DMS 273 (cell line): ENCODE results near the gene SOCS7.

Experiments used
- DNase-seq: peaks from one replicate; lab custom pipeline; 2025; ENCODE audit not compliant: unreplicated experiment; lab: John Stamatoyannopoulos, UW

SOCS7 gene, protein sequence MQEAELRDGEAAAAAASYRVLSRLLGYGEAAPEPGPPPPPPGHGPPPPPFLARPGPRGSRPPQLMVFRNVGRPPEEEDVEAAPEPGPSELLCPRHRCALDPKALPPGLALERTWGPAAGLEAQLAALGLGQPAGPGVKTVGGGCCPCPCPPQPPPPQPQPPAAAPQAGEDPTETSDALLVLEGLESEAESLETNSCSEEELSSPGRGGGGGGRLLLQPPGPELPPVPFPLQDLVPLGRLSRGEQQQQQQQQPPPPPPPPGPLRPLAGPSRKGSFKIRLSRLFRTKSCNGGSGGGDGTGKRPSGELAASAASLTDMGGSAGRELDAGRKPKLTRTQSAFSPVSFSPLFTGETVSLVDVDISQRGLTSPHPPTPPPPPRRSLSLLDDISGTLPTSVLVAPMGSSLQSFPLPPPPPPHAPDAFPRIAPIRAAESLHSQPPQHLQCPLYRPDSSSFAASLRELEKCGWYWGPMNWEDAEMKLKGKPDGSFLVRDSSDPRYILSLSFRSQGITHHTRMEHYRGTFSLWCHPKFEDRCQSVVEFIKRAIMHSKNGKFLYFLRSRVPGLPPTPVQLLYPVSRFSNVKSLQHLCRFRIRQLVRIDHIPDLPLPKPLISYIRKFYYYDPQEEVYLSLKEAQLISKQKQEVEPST

DNA sequence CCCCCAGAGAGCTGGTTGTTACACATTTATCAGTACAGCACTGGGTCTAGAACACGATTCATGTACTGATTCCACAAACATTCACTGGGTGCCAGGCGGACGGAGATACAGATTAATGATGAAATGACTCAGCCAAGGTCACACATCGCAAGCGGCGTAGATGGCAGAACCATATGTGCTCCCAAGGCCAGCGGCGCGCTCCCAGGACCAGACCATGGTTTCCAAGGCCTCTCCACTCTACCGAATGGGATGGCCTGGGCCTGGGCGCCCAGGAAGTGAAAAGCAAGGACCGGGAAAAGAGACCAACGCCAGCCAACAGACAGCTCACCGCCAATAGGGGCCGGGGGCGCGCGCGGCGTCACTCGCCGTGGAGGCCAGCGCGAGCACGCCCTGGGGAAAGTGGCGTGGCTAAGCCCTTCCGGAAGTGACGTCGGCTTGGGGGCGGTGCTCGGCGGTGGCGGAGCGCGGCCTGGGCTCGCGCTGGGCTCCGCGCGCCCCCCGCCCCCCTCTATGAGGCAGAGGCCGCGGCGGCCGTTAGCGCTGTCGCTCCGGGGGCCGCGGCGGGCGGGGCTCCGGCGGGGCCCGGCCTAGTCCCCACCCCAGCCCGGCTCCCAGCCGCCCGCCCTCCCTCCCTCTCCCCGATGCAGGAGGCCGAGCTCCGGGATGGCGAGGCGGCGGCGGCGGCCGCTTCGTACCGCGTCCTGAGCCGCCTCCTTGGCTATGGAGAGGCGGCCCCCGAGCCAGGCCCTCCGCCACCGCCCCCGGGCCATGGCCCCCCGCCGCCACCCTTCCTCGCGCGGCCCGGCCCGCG lies at the start of gene SOCS7:
SOCS7 (plus strand) TSS at position 433 of the 811 bp plus-strand sequence; CDS start at position 642, 209 bp downstream.
- peak; percentile 98 for DNase-seq

DNA sequence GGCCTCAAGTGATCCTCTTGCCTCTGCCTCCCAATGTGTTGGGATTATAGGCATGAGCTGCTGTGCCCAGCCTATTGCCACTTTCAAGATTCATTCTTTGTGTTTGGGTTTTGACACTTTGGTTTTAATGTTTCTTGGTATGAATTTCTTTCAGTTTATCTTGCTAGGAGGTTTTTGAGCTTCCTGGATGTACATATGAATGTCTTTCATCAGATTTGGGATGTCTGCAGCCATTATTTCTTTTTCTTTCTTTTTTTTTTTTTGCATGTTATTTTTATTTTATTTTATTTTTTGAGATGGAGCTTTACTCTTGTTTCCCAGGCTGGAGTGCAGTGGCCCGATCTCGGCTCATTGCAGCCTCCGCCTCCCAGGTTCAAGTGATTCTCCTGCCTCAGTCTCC lies 36.1 kb upstream of the SOCS7 start:
- no peak for DNase-seq

DNA sequence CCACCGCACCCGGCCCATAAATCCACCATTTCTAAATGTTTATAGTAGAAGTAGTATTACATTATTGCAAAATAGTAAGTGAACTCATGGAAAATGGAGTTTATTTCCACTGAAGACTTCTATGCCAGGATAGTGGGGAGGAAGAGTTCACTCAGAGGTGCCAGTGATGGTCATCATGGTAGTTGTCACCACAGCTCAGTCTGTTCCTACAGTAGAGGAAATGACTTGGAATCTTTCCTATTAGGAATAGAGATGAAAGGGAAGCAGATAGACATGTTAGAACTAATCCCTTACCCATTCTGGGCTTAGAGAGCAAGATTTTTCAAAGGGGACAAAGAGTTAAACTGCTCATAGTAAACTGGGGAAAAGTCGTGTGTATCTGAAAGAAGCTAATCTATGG lies 34.6 kb upstream of the SOCS7 start:
- no peak for DNase-seq

DNA sequence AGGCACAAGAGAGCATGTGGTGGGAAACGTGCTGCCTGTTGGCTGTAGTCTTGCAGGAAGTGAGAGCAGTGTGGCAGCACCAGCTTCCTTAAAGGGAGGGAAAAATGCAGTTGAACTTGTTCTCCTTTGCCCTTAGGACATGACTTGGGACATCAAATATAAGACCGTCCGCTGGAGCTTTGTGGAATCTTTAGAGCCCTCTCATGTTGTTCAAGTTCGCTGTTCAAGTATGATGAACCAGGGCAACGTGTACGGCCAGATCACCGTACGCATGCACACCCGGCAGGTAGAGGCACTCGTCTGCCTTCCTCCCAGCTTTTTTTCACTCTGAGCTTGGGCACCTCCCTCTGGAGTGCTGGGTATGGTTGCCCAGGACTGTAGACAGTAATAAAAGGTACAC lies 31.2 kb upstream of the SOCS7 start:
- no peak for DNase-seq

DNA sequence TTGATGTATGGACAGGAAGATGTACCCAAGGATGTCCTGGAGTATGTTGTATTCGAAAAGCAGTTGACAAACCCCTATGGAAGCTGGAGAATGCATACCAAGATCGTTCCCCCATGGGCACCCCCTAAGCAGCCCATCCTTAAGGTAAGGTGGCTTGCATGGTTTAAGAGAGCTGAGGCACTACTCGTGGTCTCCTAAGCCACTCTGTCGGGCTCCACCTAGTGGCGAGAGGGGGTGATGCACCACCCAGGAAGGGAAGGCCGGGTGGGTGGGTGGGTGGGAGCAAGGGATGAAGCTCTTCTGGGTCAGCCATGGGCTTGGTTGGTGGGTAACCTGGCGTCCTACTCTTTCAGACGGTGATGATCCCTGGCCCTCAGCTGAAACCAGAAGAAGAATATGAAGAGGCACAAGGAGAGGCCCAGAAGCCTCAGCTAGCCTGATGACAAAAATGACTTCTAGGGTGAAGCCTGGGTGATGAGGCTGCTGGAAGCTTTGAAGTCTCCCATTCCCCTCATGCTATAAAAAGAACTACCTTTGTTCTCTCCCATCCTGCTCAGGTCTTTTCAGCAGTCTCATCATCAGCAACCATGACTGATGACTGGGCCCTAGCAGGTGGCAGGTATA lies 29.4 kb upstream of the SOCS7 start:
- peak; percentile 85 for DNase-seq

DNA sequence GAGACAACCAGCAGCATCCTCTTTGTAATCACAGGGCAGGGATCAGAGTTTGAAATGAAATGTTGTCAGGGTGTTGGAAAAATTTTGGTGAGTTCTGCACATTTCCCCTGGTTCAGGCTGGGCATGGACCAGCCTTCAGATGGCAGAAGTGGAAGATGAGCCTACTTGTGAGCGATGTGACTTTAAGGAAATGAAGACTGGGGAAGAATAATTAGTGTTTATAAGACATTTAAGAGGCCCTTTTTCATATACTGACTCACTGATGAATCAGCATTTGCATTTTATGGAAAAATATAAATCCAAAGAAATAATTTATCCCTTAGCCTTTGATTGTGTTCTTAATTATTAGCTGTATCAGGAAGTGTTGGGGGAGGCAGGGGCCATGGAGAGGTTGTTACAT lies 28.7 kb upstream of the SOCS7 start:
- no peak for DNase-seq

DNA sequence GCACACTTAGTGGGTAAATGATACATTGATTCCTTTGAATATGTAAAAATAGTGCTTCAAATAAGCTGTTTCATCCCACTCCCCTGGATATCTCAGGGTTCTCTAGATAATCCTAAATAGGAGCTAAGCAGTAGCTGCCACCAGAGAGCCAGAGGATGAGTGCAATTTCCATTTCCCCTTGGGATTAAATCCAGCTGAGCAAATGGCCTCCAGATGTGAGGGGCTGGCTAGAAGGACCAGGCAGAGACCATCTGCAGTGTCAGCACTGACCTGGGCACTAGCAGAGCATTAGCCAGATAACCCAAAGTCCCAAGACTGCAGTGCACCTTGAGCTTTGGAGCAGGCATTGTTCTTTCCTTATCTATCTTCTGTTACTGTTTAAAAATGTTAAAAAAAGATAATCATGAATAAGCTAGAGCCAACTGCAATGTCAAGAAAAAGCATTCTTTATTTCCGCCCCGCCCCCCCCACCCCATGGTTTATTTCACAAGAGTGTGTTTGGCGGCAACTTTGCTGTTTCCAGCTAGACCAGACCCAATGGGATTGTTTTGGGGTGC lies 27.4 kb upstream of the SOCS7 start:
- no peak for DNase-seq

DNA sequence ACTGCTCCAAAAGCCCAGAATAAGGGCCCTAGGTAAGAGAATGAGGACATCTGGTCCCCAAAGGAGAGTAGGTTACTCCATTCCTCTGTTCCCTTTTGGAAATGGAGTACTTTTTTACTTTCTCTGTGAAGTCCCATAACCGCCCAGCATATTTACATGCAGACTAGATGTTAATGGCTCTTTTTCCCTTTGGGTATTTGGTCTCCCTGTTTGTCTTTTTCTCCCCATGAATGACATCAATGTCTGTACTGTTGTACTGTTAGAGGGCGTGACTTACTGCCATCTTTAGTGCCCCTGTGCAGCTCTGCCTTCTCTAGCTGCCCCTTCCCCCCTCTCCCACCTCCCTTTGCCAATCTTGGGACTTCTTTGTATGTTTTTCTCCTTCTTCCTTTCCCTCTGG lies 26.9 kb upstream of the SOCS7 start:
- no peak for DNase-seq

DNA sequence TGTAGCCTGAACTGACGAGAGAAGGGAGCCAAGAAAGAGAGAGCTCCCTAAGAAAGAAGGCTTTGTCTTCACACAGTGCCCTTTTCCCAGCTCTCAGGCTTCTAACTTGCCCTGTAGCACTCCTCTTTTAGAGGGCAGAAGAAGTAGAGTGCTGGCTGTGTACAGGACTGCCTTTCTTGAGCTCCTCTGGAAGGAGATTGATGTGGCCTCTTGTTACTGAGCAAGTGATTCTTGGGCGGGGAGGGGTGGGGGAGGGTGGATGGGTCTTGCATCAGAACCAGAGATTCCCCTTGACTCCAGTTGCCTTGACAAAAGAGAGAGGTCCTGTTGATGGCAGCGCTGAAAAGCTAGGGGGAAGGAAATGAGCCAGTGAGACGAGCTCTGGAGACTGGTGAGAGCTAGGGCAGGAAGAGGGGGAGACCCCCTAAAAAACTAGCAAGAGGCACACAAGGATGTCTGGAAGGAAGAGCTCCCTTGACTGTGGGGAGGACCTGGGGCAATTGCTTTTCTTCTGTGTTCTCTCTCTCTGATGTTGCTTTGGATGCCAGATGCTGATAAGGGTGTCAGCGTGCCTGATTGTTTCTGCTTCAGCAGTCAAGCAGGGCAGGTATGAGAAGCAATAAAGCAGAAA lies 26.3 kb upstream of the SOCS7 start:
- DNase-seq = peak; percentile 40

DNA sequence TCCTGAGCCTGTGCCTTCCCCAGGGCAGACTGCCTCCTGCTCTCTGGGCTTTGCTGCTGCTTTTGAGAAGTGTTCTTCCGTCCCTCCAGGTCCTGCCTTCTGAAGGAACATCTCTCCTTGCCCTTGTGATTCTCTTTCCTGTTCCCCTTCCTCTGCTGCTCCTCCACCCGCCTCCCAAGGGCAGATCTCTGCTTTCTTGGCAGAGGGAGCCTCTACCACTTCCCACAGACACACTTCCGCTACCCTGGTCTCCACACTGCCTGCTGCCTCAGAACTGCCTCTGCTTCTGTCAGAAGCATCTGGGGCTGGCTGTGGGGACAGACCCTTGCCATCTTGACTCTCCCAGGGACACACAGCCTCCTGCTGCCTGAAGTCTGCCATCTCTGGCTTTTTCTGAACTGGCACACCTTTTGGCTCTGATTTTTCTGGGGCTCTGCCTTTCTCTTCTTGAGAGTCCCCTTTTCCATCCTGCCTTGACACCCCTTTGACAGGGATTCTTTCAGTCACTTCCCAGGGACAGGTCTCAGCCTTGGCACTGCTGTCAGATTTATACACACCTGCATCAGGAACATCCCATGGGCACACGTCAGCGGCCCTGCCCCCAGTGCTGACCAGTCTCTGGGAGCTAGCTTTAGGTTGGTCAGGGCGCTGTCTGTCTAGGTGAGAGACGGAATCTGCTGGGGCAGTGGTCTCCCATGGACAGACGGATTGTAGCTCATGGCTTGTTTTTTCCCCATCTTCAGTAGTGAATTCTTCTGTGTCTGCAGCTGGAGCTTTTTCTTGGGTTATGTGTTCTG lies 24.4 kb upstream of the SOCS7 start:
- DNase-seq = no peak

DNA sequence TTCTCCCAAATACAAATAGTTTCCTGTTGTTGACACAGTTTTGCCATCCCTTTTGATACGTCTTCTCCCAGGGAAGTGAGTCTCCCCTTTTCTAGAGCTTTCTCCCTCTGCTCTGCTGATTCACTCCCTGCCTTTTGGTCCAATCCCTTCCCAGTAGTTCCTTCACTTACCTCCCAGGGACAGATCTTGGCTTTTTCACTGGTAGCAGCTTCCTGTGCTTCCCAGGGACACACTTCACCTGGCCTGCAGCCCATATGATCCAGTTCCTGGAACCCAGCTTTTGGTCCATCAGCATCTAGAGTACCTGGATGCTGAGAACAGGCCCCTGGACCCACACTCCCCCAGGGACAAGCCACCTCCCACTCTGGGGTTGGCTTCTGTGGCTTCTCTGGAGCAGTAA lies 23.7 kb upstream of the SOCS7 start:
- no peak for DNase-seq

DNA sequence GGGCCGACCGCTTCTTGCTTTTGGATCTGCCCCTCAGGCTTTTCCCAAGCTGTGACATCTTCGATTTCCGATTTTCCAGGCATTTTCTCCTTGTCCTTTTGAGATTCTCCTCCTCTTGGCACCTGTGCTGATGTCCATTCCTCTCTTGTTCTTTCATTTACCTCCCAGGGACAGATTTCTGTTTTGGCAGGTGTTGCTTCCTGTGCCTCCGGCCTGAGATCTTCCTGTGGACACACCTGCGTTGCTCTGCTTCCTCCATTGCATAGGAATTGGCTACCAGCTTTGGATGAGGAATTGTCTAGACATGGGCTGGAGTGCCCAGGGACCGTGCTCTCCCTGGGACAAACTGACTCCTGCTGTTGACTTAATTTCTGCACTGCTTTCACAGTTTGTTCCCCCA lies 23.0 kb upstream of the SOCS7 start:
- no peak for DNase-seq

DNA sequence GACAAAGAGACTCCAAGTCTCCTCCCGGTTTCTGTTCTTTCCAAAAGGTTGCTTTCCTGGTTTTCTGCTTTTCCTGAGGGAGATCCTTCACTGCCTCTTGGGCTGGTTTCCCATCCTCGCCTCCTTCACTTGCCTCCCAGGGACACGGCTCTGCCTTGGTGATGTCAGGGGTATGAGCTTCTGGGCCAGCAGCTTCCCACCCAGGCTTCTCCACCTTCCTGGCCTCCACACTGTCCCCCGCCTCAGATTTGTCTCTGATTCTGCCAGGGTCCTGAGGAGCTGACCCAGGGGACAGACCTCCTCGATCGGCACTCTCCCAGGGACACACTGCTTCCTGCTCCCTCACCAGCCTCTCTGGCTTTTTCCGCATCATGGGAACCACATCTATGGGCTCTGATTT lies 22.4 kb upstream of the SOCS7 start:
- no peak for DNase-seq

DNA sequence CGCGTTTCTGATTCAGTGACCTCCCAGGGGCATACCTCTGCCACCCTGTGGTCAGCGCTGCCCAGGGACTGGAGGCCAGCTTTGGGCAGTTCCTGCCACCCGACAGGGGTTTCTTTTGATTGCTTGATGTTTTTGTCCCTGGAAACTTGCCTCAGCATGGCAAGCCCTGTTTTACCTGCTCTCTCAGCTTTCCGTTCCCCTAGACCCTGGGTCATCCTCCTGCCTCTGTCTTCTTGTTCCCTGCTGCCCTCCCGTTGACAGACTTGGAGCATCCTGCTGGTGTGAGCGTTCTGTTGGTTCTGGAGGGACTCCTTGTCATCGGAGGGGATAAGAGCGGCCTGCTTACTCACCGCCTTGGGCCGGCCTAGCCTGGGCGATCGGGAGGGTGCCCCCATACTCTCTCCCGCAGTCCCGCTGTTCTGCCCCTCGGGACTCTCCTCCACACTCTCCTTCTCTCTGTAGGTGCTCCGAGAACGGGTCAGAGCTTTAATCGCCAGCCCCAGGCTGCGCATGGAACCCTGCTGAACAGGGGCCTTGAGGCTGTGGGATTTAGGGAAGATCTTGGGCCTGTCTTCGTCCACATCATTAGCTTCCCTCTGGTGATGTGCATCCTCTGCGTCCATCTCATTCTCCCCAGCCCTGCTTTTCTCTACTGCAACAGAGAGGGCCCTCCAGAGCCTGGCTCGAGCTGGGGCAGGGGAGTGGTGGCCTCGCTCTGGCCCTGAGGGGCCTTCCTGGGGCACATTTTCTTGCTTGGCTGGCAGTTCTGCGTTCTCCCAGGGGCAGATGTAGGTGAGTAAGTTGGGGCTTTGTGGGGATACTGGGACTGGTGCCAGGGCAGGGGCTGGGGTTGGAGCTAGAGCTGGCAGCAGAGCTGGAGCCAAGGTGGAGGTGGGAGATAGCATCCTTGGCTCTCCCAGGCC lies 21.6 kb upstream of the SOCS7 start:
- DNase-seq = no peak

DNA sequence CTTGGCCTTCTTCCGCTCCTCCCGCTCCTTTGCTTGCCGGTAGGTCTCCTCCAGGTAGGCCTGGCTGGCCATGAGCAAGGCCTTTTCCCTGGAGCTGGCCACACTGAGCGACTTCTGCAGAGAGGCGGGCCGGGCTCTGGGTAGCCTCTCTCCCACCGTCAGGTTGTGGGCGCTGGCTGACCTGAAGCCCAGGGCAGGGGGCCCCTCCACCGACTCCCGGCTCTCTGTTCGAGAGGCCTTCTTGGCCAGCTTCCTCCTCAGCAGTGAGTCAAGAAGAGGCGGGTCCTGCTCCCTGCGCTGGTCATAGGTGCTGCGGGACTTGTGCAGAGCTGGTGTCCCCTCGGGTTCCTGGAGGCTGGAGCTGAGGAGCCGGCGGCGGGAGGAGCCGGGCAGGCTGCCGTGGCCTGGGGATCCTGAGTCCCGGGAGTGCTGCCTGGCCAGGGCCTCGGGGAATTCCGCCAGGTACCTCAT lies 20.7 kb upstream of the SOCS7 start:
- DNase-seq = no peak

DNA sequence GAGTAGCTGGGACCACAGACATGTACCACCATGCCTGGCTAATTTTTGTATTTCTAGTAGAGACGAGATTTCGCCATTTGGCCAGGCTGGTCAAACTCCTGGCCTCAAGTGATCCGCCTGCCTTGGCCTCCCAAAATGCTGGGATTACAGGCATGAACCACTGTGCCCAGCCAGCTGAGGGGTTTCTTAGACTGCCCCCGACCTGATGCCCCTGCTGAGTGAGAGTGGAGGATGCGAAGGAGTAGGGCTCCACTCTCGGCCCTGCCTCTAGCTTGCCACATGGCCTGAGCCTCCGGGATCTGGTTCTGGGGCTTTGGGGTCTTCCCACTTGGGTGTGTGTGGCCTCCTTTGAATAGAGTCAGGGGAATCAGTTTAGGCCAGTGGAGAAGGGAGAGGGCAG lies 18.9 kb upstream of the SOCS7 start:
- no peak for DNase-seq

DNA sequence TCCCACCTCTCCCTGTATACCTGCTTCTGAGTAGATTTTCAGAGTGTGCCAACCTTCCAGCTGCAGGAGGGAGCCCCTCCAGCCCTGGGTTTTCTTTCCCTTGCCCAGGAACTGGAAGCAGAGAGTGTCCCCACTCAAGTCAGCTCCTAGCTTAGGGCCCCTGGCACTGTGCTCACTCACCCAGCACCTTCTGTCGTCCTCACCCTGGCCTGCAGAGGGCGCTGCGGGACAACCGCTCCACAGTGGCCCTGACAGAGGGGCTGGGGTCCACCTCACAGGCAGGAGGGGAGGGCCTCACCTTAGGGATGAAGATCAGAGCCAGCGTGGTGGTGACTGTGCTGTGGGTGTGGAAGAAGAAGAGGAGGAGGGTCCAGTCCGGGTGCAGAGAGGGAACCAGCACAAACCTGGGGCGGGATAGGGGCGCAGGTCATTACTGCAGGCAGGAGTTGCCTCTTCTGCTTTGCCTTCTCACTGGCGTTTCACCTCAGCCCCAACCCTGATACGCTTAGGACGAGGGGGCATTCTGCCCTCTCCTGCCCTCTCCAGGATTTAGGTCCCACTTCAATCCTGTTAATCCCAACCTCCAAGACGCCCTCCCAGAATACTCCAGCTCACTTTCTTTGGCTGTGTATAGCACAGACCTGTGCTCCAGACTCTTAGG lies 17.9 kb upstream of the SOCS7 start:
- peak; percentile 74 for DNase-seq
